Natural killer cell (primary cell): ENCODE data around the gene CD83. TPM values are rescaled to one million over a fixed set of nuclear protein-coding genes. Genes with fewer than 3 reads are reported as not detected.
A peak's percentile ranks its signal among the peaks of the same experiment; 100 is the strongest.

ENCODE experiments used
- ATAC-seq, 3 donors: fragments of 150-1000 bp in 2 of 3; fragments of 200-7000 bp in 1 of 3; cut with Tn5 transposase; 1 replicate in 1 of 3; 2 replicates in 2 of 3; pipeline ENCODE4 v1.10.0; 2021; ENCODE audit warnings: mild to moderate bottlenecking in 2 of 3, moderate library complexity in 2 of 3
- DNase-seq, 2 donors: peaks; one replicate each; pipeline versions ENCODE4 v3.0.0 to v3.0.0-alpha.2; 2013 to 2021; ENCODE audit warnings: mixed read lengths in 1 of 2
- H3K27ac ChIP-seq: one replicate; pipeline ENCODE4 v1.5.1; 2013; ENCODE audit warnings: mild to moderate bottlenecking, low read length
- H3K27me3 ChIP-seq: one replicate; pipeline ENCODE4 v1.6.1; 2013; ENCODE audit warnings: low read length; ENCODE audit not compliant: control insufficient read depth, insufficient read depth
- H3K36me3 ChIP-seq: one replicate; pipeline ENCODE4 v1.6.1; 2013; ENCODE audit warnings: low read length; ENCODE audit not compliant: control insufficient read depth, insufficient read depth
- H3K4me1 ChIP-seq: one replicate; pipeline ENCODE4 v1.6.1; 2013; ENCODE audit warnings: low read length; ENCODE audit not compliant: control insufficient read depth, insufficient read depth
- H3K4me3 ChIP-seq: one replicate; pipeline ENCODE4 v1.5.1; 2013; ENCODE audit warnings: low read length
- H3K9me3 ChIP-seq: one replicate; pipeline ENCODE4 v1.6.1; 2013; ENCODE audit warnings: low read length; ENCODE audit not compliant: control insufficient read depth, insufficient read depth
- H3K27ac Mint-ChIP-seq, 2 donors: one replicate each; pipeline ENCODE4 v1.8.0; 2022; ENCODE audit warnings: mild to moderate bottlenecking in 2 of 2, mixed read lengths in 2 of 2, moderate library complexity in 1 of 2
- H3K27me3 Mint-ChIP-seq, 2 donors: one replicate each; pipeline ENCODE4 v1.8.0; 2022; ENCODE audit warnings: low read depth in 2 of 2, mixed read lengths in 2 of 2
- H3K36me3 Mint-ChIP-seq: one replicate; pipeline ENCODE4 v1.8.0; 2022; ENCODE audit warnings: mixed read lengths
- H3K4me1 Mint-ChIP-seq, 2 donors: one replicate each; pipeline ENCODE4 v1.8.0; 2022; ENCODE audit warnings: mixed read lengths in 2 of 2
- H3K4me3 Mint-ChIP-seq: one replicate; pipeline ENCODE4 v1.8.0; 2022; ENCODE audit warnings: mild to moderate bottlenecking, moderate library complexity, mixed read lengths
- H3K9me3 Mint-ChIP-seq, 2 donors: one replicate each; pipeline ENCODE4 v1.8.0; 2022; ENCODE audit warnings: mixed read lengths in 2 of 2
- CTCF ChIP-seq: fragments of 200-600 bp; IDR thresholded peaks from one replicate; pipeline ENCODE4 v1.8.0; 2022; ENCODE audit warnings: antibody characterized with exemption
- WGBS: methylation state at CpG from one replicate; pipeline ENCODE4 v1.1.7; 2013; ENCODE audit warnings: missing lambda C conversion rate; ENCODE audit not compliant: insufficient coverage; 5-methylcytosine and 5-hydroxymethylcytosine counted together
- intact Hi-C: fragments of 100-400 bp; cut with micrococcal nuclease; formaldehyde crosslinking; loops from one replicate; pipeline ENCODE4 v1.14.2; 2022
- total RNA-seq, 4 donors: library from RNA; stranded (reverse); fragments of 120-200 nt in 1 of 4; gene quantifications; one replicate each; pipeline versions ENCODE4 v1.2.3 to v1.2.4, GENCODE V29; 2013 to 2022

Gene CD83
- total RNA-seq, 3 donors from 2014 or later (not counting 1 experiment from before 2014, with no cell fraction given), result 54.8 to 110 (median 64.3) TPM

- H3K27ac ChIP-seq, result no peak overlapping the region
- intact Hi-C loops, result no loop called here
- ATAC-seq, result no peak
- no peaks in the 10 kb centered on the region for H3K9me3 Mint-ChIP-seq
- H3K4me1 ChIP-seq, result peaks cover 9% of the 10 kb centered on the region
- no peak for DNase-seq
- peaks cover 10 to 21% of the 10 kb centered on the region in 2 donors for H3K27me3 Mint-ChIP-seq
- no peaks in the 10 kb centered on the region for H3K36me3 Mint-ChIP-seq
- no peaks in the 10 kb centered on the region for H3K9me3 ChIP-seq
- no peak overlapping the region for H3K4me3 Mint-ChIP-seq
- no peaks in the 10 kb centered on the region for H3K4me1 Mint-ChIP-seq
- no peaks in the 10 kb centered on the region for H3K27me3 ChIP-seq
- WGBS, result 82% methylated on average over 5 of the region's 7 CpGs
- H3K4me3 ChIP-seq, result no peak overlapping the region
- no peak for TF ChIP-seq CTCF
- H3K36me3 ChIP-seq, result no peaks in the 10 kb centered on the region
- H3K27ac Mint-ChIP-seq, result no peak overlapping the region
Observed at GRCh38 chr6:14089224-14089623, 28.3 kb upstream of the CD83 start.

GRCh38 chr6:14091339-14091978, 26.1 kb upstream of the CD83 start:
- H3K36me3 Mint-ChIP-seq, result no peaks in the 10 kb centered on the region
- no peak overlapping the region for H3K4me3 ChIP-seq
- TF ChIP-seq CTCF, result no peak
- no peak overlapping the region for H3K27ac ChIP-seq
- H3K27ac Mint-ChIP-seq, result no peak overlapping the region
- no peak overlapping the region for H3K4me3 Mint-ChIP-seq
- H3K9me3 ChIP-seq, result no peaks in the 10 kb centered on the region
- intact Hi-C loops, result no loop called here
- no peak for DNase-seq
- no peaks in the 10 kb centered on the region for H3K36me3 ChIP-seq
- peaks cover 30% of the 10 kb centered on the region for H3K4me1 ChIP-seq
- no peaks in the 10 kb centered on the region for H3K27me3 ChIP-seq
- 60% methylated on average over 2 of the region's 4 CpGs for WGBS
- H3K4me1 Mint-ChIP-seq, result no peaks in the 10 kb centered on the region
- peaks cover 7 to 21% of the 10 kb centered on the region in 2 donors for H3K27me3 Mint-ChIP-seq
- H3K9me3 Mint-ChIP-seq, result no peaks in the 10 kb centered on the region
- ATAC-seq, result no peak

GRCh38 chr6:14092316-14092715, 25.3 kb upstream of the CD83 start:
- DNase-seq, result no peak
- H3K27ac ChIP-seq, result peak overlapping the region; percentile 44
- no peaks in the 10 kb centered on the region for H3K36me3 ChIP-seq
- H3K4me1 Mint-ChIP-seq, result no peaks in the 10 kb centered on the region
- H3K4me1 ChIP-seq, result peaks cover 30% of the 10 kb centered on the region
- no peaks in the 10 kb centered on the region for H3K36me3 Mint-ChIP-seq
- no CpG with 5 or more reads among the region's 3 CpGs for WGBS
- no peak overlapping the region for H3K27ac Mint-ChIP-seq
- H3K27me3 ChIP-seq, result no peaks in the 10 kb centered on the region
- ATAC-seq, result no peak
- no peaks in the 10 kb centered on the region for H3K9me3 Mint-ChIP-seq
- H3K4me3 ChIP-seq, result no peak overlapping the region
- no peak for TF ChIP-seq CTCF
- intact Hi-C loops, result no loop called here
- no peak overlapping the region for H3K4me3 Mint-ChIP-seq
- peaks cover 7 to 21% of the 10 kb centered on the region in 2 donors for H3K27me3 Mint-ChIP-seq
- H3K9me3 ChIP-seq, result no peaks in the 10 kb centered on the region
